Measurements from ENCODE around the gene ELAC2.

- TF ChIP-seq GATA2 (IDR thresholded peaks at IDR 0.05; ENCODE audit: low read depth, low read length): no peak
- TF ChIP-seq GATA3 (IDR thresholded peaks at IDR 0.05; ENCODE audit: low read depth, low read length): no peak
These were observed 53.7 kb downstream of the ELAC2 start for GRCh38 chr17:12964162-12964561.
